ENCODE measurements around the gene PDE4D.

DNA sequence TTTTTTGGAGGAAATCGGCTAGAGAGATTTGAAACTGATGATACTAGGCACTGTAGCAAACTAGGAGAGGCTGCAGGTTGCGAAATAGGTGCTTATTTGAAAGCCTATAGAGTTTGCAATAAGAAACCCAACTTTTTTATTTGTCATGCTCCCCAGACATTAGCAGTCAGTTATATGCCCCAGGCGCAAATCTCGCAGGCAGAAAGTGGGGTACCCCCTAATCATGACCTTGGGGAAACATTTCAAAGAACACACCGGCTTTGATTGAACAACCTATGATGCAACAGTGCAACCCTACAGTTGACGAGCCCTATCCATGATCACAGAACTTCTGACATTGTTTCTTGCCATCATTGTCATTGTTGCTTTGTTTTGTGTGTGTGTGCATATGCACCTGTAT lies 800.2 kb downstream of the PDE4D start:
- no peak for TF ChIP-seq SREBF2 (IDR thresholded peaks at IDR 0.05; ENCODE audit: low read length)
- no peak for TF ChIP-seq POLR2A (IDR thresholded peaks at IDR 0.05; ENCODE audit: low read depth, low read length)
- TF ChIP-seq BRCA1 (IDR thresholded peaks at IDR 0.05; ENCODE audit: low read depth, low read length): no peak
- no peak for TF ChIP-seq POLR2AphosphoS5 (IDR thresholded peaks at IDR 0.05; ENCODE audit: low read length)
- TF ChIP-seq NFIC (IDR thresholded peaks at IDR 0.05; ENCODE audit: low read depth, low read length): no peak
- TF ChIP-seq, protein P1, sequence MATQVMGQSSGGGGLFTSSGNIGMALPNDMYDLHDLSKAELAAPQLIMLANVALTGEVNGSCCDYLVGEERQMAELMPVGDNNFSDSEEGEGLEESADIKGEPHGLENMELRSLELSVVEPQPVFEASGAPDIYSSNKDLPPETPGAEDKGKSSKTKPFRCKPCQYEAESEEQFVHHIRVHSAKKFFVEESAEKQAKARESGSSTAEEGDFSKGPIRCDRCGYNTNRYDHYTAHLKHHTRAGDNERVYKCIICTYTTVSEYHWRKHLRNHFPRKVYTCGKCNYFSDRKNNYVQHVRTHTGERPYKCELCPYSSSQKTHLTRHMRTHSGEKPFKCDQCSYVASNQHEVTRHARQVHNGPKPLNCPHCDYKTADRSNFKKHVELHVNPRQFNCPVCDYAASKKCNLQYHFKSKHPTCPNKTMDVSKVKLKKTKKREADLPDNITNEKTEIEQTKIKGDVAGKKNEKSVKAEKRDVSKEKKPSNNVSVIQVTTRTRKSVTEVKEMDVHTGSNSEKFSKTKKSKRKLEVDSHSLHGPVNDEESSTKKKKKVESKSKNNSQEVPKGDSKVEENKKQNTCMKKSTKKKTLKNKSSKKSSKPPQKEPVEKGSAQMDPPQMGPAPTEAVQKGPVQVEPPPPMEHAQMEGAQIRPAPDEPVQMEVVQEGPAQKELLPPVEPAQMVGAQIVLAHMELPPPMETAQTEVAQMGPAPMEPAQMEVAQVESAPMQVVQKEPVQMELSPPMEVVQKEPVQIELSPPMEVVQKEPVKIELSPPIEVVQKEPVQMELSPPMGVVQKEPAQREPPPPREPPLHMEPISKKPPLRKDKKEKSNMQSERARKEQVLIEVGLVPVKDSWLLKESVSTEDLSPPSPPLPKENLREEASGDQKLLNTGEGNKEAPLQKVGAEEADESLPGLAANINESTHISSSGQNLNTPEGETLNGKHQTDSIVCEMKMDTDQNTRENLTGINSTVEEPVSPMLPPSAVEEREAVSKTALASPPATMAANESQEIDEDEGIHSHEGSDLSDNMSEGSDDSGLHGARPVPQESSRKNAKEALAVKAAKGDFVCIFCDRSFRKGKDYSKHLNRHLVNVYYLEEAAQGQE (IDR thresholded peaks at IDR 0.05; ENCODE audit: low read depth, low read length): no peak
- TF ChIP-seq, protein P2, sequence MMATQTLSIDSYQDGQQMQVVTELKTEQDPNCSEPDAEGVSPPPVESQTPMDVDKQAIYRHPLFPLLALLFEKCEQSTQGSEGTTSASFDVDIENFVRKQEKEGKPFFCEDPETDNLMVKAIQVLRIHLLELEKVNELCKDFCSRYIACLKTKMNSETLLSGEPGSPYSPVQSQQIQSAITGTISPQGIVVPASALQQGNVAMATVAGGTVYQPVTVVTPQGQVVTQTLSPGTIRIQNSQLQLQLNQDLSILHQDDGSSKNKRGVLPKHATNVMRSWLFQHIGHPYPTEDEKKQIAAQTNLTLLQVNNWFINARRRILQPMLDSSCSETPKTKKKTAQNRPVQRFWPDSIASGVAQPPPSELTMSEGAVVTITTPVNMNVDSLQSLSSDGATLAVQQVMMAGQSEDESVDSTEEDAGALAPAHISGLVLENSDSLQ (IDR thresholded peaks at IDR 0.05): no peak
- no peak for TF ChIP-seq FOXM1 (IDR thresholded peaks at IDR 0.05; ENCODE audit: low read depth, low read length)
- TF ChIP-seq, protein P3, sequence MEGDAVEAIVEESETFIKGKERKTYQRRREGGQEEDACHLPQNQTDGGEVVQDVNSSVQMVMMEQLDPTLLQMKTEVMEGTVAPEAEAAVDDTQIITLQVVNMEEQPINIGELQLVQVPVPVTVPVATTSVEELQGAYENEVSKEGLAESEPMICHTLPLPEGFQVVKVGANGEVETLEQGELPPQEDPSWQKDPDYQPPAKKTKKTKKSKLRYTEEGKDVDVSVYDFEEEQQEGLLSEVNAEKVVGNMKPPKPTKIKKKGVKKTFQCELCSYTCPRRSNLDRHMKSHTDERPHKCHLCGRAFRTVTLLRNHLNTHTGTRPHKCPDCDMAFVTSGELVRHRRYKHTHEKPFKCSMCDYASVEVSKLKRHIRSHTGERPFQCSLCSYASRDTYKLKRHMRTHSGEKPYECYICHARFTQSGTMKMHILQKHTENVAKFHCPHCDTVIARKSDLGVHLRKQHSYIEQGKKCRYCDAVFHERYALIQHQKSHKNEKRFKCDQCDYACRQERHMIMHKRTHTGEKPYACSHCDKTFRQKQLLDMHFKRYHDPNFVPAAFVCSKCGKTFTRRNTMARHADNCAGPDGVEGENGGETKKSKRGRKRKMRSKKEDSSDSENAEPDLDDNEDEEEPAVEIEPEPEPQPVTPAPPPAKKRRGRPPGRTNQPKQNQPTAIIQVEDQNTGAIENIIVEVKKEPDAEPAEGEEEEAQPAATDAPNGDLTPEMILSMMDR (IDR thresholded peaks at IDR 0.05 in 2 of 3, conservative IDR thresholded peaks at IDR 0.05 in 1 of 3; ENCODE audit: control insufficient read depth in 2 of 3, extremely low read depth in 1 of 3, insufficient read depth in 1 of 3, low read depth in 3 of 3, low read length in 3 of 3): no peak
- no peak for TF ChIP-seq BCL11A (IDR thresholded peaks at IDR 0.05; ENCODE audit: low read depth, low read length)
- no peak for TF ChIP-seq NBN (IDR thresholded peaks at IDR 0.05)
- no peak for TF ChIP-seq SMC3 (IDR thresholded peaks at IDR 0.05; ENCODE audit: borderline replicate concordance, low read length)

Measured in GM12878 (cell line).